GM23248 (cell line): ENCODE data around the gene ZNF280A.

Source experiments
- EZH2 ChIP-seq: fragments of 200-600 bp; sonication (generic); IDR thresholded peaks from 2 replicates; pipeline ENCODE4 v1.6.1; 2018; ENCODE audit warnings: antibody characterized with exemption, mild to moderate bottlenecking; ENCODE audit not compliant: insufficient read depth, poor library complexity, severe bottlenecking
- EZH2phosphoT487 ChIP-seq: fragments of 200-600 bp; sonication (generic); IDR thresholded peaks from 2 replicates; pipeline ENCODE4 v1.6.1; 2018; ENCODE audit warnings: antibody characterized with exemption, moderate library complexity, mild to moderate bottlenecking, low read depth; ENCODE audit not compliant: insufficient read depth

GRCh38 chr22:22513619-22514018, 6.5 kb downstream of the ZNF280A start:
- TF ChIP-seq EZH2 (no peak), EZH2phosphoT487 (no peak)
